K562 (cell line): ENCODE measurements around the gene MAGEA1. TPM values are rescaled to one million over a fixed set of nuclear protein-coding genes. Genes with fewer than 3 reads are reported as not detected.
"Not testable (repeated sequence)": the region's sequence is repeated elsewhere in the genome, so short reads cannot be mapped to it uniquely, and the experiment has no call there.

Experiments
- ATAC-seq: fragments of 200-7000 bp; cut with Tn5 transposase; 3 replicates; pipeline ENCODE4 v1.9.1; 2020; ENCODE audit warnings: moderate library complexity
- BruUV-seq: library from RNA; stranded (reverse); fragments of 400-500 nt; replicated peaks from 2 replicates; lab custom pipeline; 2021; lab: Mats Ljungman, UMichigan
- CTCF ChIA-PET: fragments of 300-600 bp; formaldehyde crosslinking; extraction: SDS; loops from one replicate; lab custom pipeline; 2021; ENCODE audit warnings: low intra/inter-chr PET ratio; lab: Yijun Ruan, JAX
- POLR2A ChIA-PET: fragments of 300-600, 350-650 bp; sonication (Branson Sonifier 250); formaldehyde crosslinking; extraction: SDS; loops from one replicate; lab custom pipeline; 2021; ENCODE audit warnings: antibody characterized with exemption, inconsistent platforms; lab: Yijun Ruan, JAX
- DNase-seq, 4 experiments: peaks; one replicate each; pipeline versions ENCODE4 v3.0.0 to v3.0.0-alpha.2; 2011 to 2018; ENCODE audit warnings: low spot score in 3 of 4, mixed read lengths in 3 of 4; ENCODE audit errors: extremely low read depth in 1 of 4
- FAIRE-seq: peaks from 2 replicates; lab custom pipeline; 2011; peaks lifted over from hg19 to GRCh38; lab: Jason Lieb, UNC
- H2AFZ ChIP-seq: 2 replicates; pipeline ENCODE4 v1.6.0; 2011; ENCODE audit warnings: low read depth, low read length, control low read depth, inconsistent platforms
- H3K27ac ChIP-seq: fragments of 200-600 bp; 3 replicates; pipeline ENCODE4 v1.8.0; 2011; ENCODE audit warnings: low read depth, mild to moderate bottlenecking, control low read depth, inconsistent platforms, low read length, moderate library complexity, mixed read lengths; ENCODE audit errors: extremely low read depth
- H3K27me3 ChIP-seq, 2 experiments: fragments of 300-600 bp in 1 of 2; 2 replicates in 1 of 2; 3 replicates in 1 of 2; pipeline versions ENCODE4 v1.6.0 to v1.8.0; 2011; ENCODE audit warnings: inconsistent platforms in 2 of 2, low read length in 2 of 2, mild to moderate bottlenecking in 1 of 2, mixed read lengths in 1 of 2, moderate library complexity in 1 of 2; ENCODE audit not compliant: control insufficient read depth in 2 of 2, insufficient read depth in 2 of 2
- H3K36me3 ChIP-seq: fragments of 300-600 bp; 3 replicates; pipeline ENCODE4 v1.8.0; 2011; ENCODE audit warnings: mild to moderate bottlenecking, low read length, inconsistent platforms; ENCODE audit not compliant: control insufficient read depth, insufficient read depth
- H3K4me1 ChIP-seq, 2 experiments: fragments of 200-600 bp in 1 of 2; replicated peaks in 1 of 2; 2 replicates in 1 of 2; 3 replicates in 1 of 2; pipeline versions ENCODE4 v1.5.1 to v1.8.0; 2011; ENCODE audit warnings: inconsistent platforms in 2 of 2, low read length in 2 of 2, mild to moderate bottlenecking in 1 of 2, mixed read lengths in 1 of 2, moderate library complexity in 1 of 2; ENCODE audit not compliant: control insufficient read depth in 2 of 2, insufficient read depth in 2 of 2
- H3K4me2 ChIP-seq: 2 replicates; pipeline ENCODE4 v1.6.1; 2011; ENCODE audit warnings: low read length, control low read depth, inconsistent platforms, mixed read lengths; ENCODE audit not compliant: insufficient read depth
- H3K4me3 ChIP-seq: fragments of 200-600 bp; sonication (generic), shearing (Covaris generic); 2 replicates; pipeline ENCODE4 v1.5.1; 2016; ENCODE audit warnings: control low read depth, inconsistent platforms
- H3K79me2 ChIP-seq: fragments of 200-600 bp; 3 replicates; pipeline ENCODE4 v1.8.0; 2011; ENCODE audit warnings: low read length, inconsistent platforms; ENCODE audit not compliant: control insufficient read depth, insufficient read depth
- H3K9ac ChIP-seq, 2 experiments: 2 replicates each; pipeline versions ENCODE4 v1.6.0 to v1.6.1; 2011; ENCODE audit warnings: low read depth in 2 of 2, low read length in 2 of 2, control low read depth in 1 of 2, inconsistent platforms in 1 of 2, mild to moderate bottlenecking in 1 of 2, mixed read lengths in 1 of 2; ENCODE audit not compliant: insufficient read depth in 1 of 2
- H3K9me1 ChIP-seq: one replicate; pipeline ENCODE4 v1.6.0; 2011; ENCODE audit warnings: inconsistent platforms, mild to moderate bottlenecking, low read length, moderate library complexity; ENCODE audit not compliant: control insufficient read depth, insufficient read depth
- H3K9me3 ChIP-seq: replicated peaks from 2 replicates; pipeline ENCODE4 v1.5.1; 2011; ENCODE audit warnings: low read depth, low read length, inconsistent platforms; ENCODE audit not compliant: control insufficient read depth, insufficient read depth
- H4K20me1 ChIP-seq: replicated peaks from 2 replicates; pipeline ENCODE4 v1.6.1; 2011; ENCODE audit warnings: low read length, inconsistent platforms, mixed read lengths; ENCODE audit not compliant: control insufficient read depth, insufficient read depth
- WGBS: fragments of 100-300 bp; shearing (Covaris generic); methylation state at CpG from one replicate; pipeline ENCODE4 v1.1.6; 2016; ENCODE audit warnings: low coverage, mixed read lengths; ENCODE audit not compliant: insufficient coverage; ENCODE audit errors: missing lambda C conversion rate; 5-methylcytosine and 5-hydroxymethylcytosine counted together
- in situ Hi-C: fragments of 300-500 bp; cut with MboI; formaldehyde crosslinking; loops from 4 replicates; pipeline ENCODE4 v1.15.0; 2018; ENCODE audit warnings: inconsistent platforms, mixed read lengths
- intact Hi-C: fragments of 100-400 bp; cut with micrococcal nuclease; formaldehyde crosslinking; loops from 2 replicates; pipeline ENCODE4 v1.14.2; 2022
- polyA plus RNA-seq, 8 experiments: library from polyadenylated mRNA; depleted of rRNA in 4 of 8; stranded (reverse) in 5 of 8; unstranded in 3 of 8; fragments of >200 nt; fragmentation: Nextera tagmentation in 2 of 8; fragmentation: Illumina TruSeq in 1 of 8; extraction: Ambion mirVana in 2 of 8; extraction: Trizol in 1 of 8; gene quantifications; 2 replicates each; pipeline versions ENCODE4 v1.2.1 to v1.2.3, GENCODE V29; 2011 to 2014; ENCODE audit warnings: inconsistent platforms in 1 of 8, missing spikeins in 1 of 8
- total RNA-seq, 7 experiments: library from RNA; depleted of rRNA in 6 of 7; stranded (reverse); fragments of >200 nt in 6 of 7; fragmentation: Illumina TruSeq in 2 of 7; extraction: Trizol in 2 of 7; gene quantifications; 2 replicates each; pipeline versions ENCODE4 v1.2.1 to v1.2.3, GENCODE V29; 2011 to 2021; ENCODE audit warnings: low replicate concordance in 1 of 7

The MAGEA1 gene
- total and polyA plus RNA-seq, 9 of the 15 experiments (the other 6 are each of a cell fraction or from before 2014, with no cell fraction given), result 10.2 to 57.9 (median 44.1) TPM

GRCh38 chrX:153139074-153139473 lies 40.0 kb upstream of the MAGEA1 start:
- H3K36me3 ChIP-seq, H3K9me1 ChIP-seq, DNase-seq, BruUV-seq, H3K27ac ChIP-seq, H3K9me3 ChIP-seq, H3K79me2 ChIP-seq, H3K27me3 ChIP-seq, intact Hi-C loops, in situ Hi-C loops, H4K20me1 ChIP-seq, H3K9ac ChIP-seq, H3K4me1 ChIP-seq, H3K4me2 ChIP-seq, H3K4me3 ChIP-seq, CTCF ChIA-PET, H2AFZ ChIP-seq, POLR2A ChIA-PET: not testable (repeated sequence)
- no CpG with 5 or more reads among the region's 4 CpGs for WGBS
- FAIRE-seq (peak; percentile 95), ATAC-seq (peak; percentile 82)

- intact Hi-C loops, H3K27me3 ChIP-seq, BruUV-seq, DNase-seq, CTCF ChIA-PET, H3K9ac ChIP-seq, ATAC-seq, H3K4me3 ChIP-seq, H2AFZ ChIP-seq, H3K27ac ChIP-seq, H3K36me3 ChIP-seq, FAIRE-seq, H3K9me3 ChIP-seq, H4K20me1 ChIP-seq, POLR2A ChIA-PET, H3K9me1 ChIP-seq, H3K79me2 ChIP-seq, H3K4me1 ChIP-seq, in situ Hi-C loops, H3K4me2 ChIP-seq: not testable (repeated sequence)
- 56% methylated on average over 1 of the region's 7 CpGs for WGBS
Measured at GRCh38 chrX:153146288-153146687, 32.8 kb upstream of the MAGEA1 start.
